ENCODE measurements around the gene DOK5.

GRCh38 chr20:54470697-54471096 is 4.7 kb upstream of the DOK5 start:
- TF ChIP-seq, protein P1, sequence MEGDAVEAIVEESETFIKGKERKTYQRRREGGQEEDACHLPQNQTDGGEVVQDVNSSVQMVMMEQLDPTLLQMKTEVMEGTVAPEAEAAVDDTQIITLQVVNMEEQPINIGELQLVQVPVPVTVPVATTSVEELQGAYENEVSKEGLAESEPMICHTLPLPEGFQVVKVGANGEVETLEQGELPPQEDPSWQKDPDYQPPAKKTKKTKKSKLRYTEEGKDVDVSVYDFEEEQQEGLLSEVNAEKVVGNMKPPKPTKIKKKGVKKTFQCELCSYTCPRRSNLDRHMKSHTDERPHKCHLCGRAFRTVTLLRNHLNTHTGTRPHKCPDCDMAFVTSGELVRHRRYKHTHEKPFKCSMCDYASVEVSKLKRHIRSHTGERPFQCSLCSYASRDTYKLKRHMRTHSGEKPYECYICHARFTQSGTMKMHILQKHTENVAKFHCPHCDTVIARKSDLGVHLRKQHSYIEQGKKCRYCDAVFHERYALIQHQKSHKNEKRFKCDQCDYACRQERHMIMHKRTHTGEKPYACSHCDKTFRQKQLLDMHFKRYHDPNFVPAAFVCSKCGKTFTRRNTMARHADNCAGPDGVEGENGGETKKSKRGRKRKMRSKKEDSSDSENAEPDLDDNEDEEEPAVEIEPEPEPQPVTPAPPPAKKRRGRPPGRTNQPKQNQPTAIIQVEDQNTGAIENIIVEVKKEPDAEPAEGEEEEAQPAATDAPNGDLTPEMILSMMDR (IDR thresholded peaks at IDR 0.05), result no peak
- TF ChIP-seq ZFX (IDR thresholded peaks at IDR 0.05; ENCODE audit: borderline replicate concordance), result no peak

Measured in 22Rv1 (cell line).